H1 (cell line): ENCODE data around the gene ADCY3. TPM values are rescaled to one million over a fixed set of nuclear protein-coding genes. Genes with fewer than 3 reads are reported as not detected.

Experiments used
- BCL11A ChIP-seq, 2 experiments: IDR thresholded peaks; one replicate each; pipeline ENCODE4 v1.6.1; 2011; ENCODE audit warnings: low read depth in 2 of 2, low read length in 2 of 2, mild to moderate bottlenecking in 2 of 2
- CHD7 ChIP-seq: fragments of 300-600 bp; sonication (generic); IDR thresholded peaks from 2 replicates; pipeline ENCODE4 v1.7.1; 2012; ENCODE audit warnings: low read length, moderate library complexity, mild to moderate bottlenecking, inconsistent platforms; ENCODE audit not compliant: insufficient replicate concordance
- CREB1 ChIP-seq: IDR thresholded peaks from 2 replicates; pipeline ENCODE4 v1.6.1; 2012; ENCODE audit warnings: inconsistent platforms
- CTBP2 ChIP-seq: IDR thresholded peaks from 2 replicates; pipeline ENCODE4 v1.7.0; 2011; ENCODE audit warnings: borderline replicate concordance, mild to moderate bottlenecking, moderate library complexity, mixed read lengths, low read length; ENCODE audit not compliant: insufficient read depth, insufficient read length
- GABPA ChIP-seq: IDR thresholded peaks from 2 replicates; pipeline ENCODE4 v1.6.1; 2011; ENCODE audit warnings: mild to moderate bottlenecking, low read length, moderate library complexity, borderline replicate concordance; ENCODE audit not compliant: insufficient read depth
- KDM1A ChIP-seq: fragments of 200-600, 300-600 bp; sonication (generic); IDR thresholded peaks from 2 replicates; pipeline ENCODE4 v1.7.1; 2016; ENCODE audit warnings: mild to moderate bottlenecking, low read length, borderline replicate concordance
- POLR2A ChIP-seq, 2 experiments: IDR thresholded peaks; 1 replicate in 1 of 2; 2 replicates in 1 of 2; pipeline ENCODE4 v1.6.1; 2011; ENCODE audit warnings: low read depth in 2 of 2, low read length in 2 of 2, mild to moderate bottlenecking in 2 of 2; ENCODE audit errors: control extremely low read depth in 1 of 2
- RBBP5 ChIP-seq: IDR thresholded peaks from 2 replicates; pipeline ENCODE4 v1.7.1; 2012; ENCODE audit warnings: low read depth, mild to moderate bottlenecking, inconsistent platforms, low read length, moderate library complexity, borderline replicate concordance
- RXRA ChIP-seq: IDR thresholded peaks from 2 replicates; pipeline ENCODE4 v1.6.1; 2011; ENCODE audit warnings: low read depth, mild to moderate bottlenecking, low read length, moderate library complexity; ENCODE audit not compliant: insufficient read depth
- SAP30 ChIP-seq: fragments of 300-600 bp; sonication (generic); IDR thresholded peaks from 2 replicates; pipeline ENCODE4 v1.7.1; 2012; ENCODE audit warnings: low read length, moderate library complexity, mild to moderate bottlenecking, inconsistent platforms; ENCODE audit not compliant: insufficient read depth, insufficient replicate concordance
- SIN3A ChIP-seq, 2 experiments: IDR thresholded peaks in 1 of 2; conservative IDR thresholded peaks in 1 of 2; 2 replicates each; pipeline ENCODE4 v1.6.1; 2011 to 2012; ENCODE audit warnings: low read length in 2 of 2, improper control_type of control experiment in 1 of 2, low read depth in 1 of 2, mild to moderate bottlenecking in 1 of 2
- SIRT6 ChIP-seq: IDR thresholded peaks from one replicate; pipeline ENCODE4 v1.7.1; 2012; ENCODE audit warnings: low read length, inconsistent platforms
- polyA plus RNA-seq, 7 experiments: library from polyadenylated mRNA; depleted of rRNA in 3 of 7; stranded (reverse) in 5 of 7; unstranded in 2 of 7; fragments of >200 nt in 5 of 7; fragments of 200-250 nt in 2 of 7; gene quantifications; 1 replicate in 5 of 7; 2 replicates in 1 of 7; 4 replicates in 1 of 7; pipeline versions ENCODE4 v1.2.1 to v1.2.3, GENCODE V29; 2011 to 2013; ENCODE audit warnings: missing spikeins in 2 of 7, mixed read lengths in 2 of 7
- total RNA-seq: library from RNA; stranded (reverse); fragmentation: NEBNext Ultra II Directional; extraction: Animal tissue kit (Norgen Biotek cat#: 25700); gene quantifications from 2 replicates; pipeline ENCODE4 v1.2.1, GENCODE V29; 2021

Gene ADCY3
- total and polyA plus RNA-seq, 2 of the 8 experiments (the other 6 are each of a cell fraction or from before 2014, with no cell fraction given), result 45.1 to 52.9 TPM

GRCh38 chr2:24875901-24876300 lies 44.1 kb downstream of the ADCY3 start (continued):
- TF ChIP-seq CHD7 (no peak), GABPA (no peak), SIN3A (conservative IDR thresholded peaks at IDR 0.05 in 1 of 2, IDR thresholded peaks at IDR 0.05 in 1 of 2; ENCODE audit: low read depth in 1 of 2, low read length in 2 of 2) (no peak), SAP30 (no peak), CREB1 (no peak), SIRT6 (no peak), RBBP5 (no peak), KDM1A (no peak), BCL11A (IDR thresholded peaks at IDR 0.05; ENCODE audit: low read depth in 2 of 2, low read length in 2 of 2) (no peak), POLR2A (IDR thresholded peaks at IDR 0.05; ENCODE audit: control extremely low read depth in 1 of 2, low read depth in 2 of 2, low read length in 2 of 2) (no peak), CTBP2 (no peak), RXRA (no peak)
